GM18861 (cell line): ENCODE measurements around the gene ENOSF1.
"Not testable (repeated sequence)": the region's sequence is repeated elsewhere in the genome, so short reads cannot be mapped to it uniquely, and the experiment has no call there.

Experiments used
- ATAC-seq: cut with Tn5 transposase; IDR thresholded peaks from one replicate; pipeline ENCODE4 v1.9.1; 2021; ENCODE audit not compliant: unreplicated experiment

ENOSF1 gene

DNA sequence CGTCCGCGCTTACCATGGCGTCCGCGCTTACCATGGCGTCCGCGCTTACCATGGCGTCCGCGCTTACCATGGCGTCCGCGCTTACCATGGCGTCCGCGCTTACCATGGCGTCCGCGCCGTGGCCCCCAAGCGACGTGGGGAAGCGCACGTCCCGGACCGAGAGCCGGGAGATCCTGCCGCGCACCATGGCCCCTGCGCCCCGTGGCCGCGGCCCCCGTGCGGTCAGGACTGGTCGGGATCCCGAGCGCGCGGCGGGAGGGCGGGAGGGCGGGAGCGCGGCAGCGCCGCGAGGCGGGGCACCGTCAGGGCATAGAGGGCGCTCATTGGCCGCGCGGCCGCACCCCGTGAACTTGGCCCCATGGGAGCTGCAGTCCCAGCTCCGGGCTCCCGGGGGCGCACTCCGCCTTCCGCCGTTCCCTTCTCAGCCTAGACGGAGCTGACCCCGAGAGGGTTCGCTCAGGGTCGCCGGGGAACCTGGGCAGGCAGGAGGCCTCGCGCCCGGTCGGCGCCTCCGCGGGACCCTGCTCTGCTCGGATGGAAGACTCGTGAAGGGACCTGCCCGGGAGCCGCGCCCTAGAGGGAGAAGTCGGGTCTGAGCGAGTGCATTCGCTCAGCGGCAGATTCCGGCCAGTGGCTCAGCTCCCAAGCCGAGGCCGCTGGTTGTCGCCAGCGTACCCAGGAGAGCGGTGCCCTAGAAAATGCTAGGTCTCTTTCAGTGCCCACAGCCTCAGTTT is at the start of gene ENOSF1:
ENOSF1 (minus strand) TSS at position 230 of the 734 bp plus-strand sequence; CDS start at position 187, 43 bp downstream.
- peak; percentile 75 for ATAC-seq

GRCh38 chr18:759864-760263 is 47.4 kb upstream of the ENOSF1 start:
- ATAC-seq, result not testable (repeated sequence)

DNA sequence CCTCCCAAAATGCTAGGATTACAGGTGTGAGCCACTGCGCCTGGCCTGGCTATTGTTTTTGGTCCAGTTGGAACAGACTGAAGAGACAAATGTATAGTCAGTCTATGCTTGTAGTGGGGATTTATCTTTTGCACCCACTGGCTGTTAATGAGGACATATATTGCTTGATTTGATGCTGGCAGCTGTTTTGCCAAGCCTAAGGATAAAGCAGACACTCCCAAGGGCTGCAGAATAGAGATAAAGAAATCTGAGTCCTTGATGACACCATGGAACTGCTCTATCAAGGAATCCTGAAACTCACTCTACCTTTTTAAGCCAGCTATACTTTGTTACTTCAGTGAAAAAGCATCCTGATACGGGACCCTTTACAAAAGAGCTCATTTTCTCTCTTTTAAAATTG is 43.1 kb upstream of the ENOSF1 start:
- ATAC-seq, result no peak

DNA sequence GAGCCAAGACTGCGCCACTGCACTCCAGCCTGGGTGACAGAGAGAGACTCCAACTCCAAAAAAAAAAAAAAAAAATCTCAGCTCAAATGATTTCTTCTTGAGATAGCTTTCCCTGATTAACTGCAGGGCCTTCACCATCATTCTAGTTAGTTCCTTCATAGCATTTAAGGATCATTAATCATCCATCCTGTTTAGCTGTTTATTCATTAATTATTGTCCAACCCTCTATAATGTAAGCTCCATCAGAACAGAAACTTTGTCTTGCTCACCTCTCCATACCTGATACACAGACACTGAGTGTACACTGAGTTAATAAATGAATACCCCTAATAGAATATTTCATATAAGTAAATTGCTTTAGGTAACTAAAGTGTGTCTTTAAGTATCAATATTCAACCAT is 42.2 kb upstream of the ENOSF1 start:
- ATAC-seq, result no peak

- no peak for ATAC-seq
Measured at GRCh38 chr18:750456-750855, 38.0 kb upstream of the ENOSF1 start.

DNA sequence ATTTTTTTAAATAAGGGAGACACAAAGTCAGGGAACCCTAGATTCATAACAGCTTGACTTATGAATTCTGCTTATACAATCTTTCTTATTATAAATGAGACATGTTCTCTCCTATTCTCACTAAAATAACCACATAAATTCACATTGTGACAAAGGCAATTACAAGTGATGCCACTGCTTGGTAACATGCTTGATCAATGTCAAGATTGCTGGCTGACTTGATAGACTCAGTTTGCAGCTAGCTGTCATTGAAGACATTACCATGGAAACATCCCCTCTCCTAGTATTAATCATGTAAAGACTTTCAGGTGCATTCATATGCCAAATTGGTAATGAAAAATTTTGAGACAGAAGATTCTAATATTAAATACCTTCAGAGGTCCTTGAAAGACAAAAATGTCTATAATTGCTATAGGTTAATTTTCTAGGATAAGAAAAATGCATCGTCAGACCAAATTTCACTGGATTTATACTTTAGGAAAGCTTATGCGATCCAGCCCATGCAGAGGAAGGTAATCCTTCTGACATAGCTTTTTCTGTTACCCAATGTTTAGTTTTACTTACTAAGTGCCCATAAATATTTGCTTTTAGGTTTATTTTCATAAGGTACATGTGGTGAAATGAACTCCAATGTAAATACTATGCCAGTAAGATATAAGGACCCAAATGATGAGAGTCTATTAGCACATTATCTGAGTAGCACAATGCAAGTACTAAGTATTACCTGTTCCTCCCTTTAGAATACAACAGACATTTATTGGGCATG is 32.6 kb upstream of the ENOSF1 start:
- ATAC-seq, result no peak

GRCh38 chr18:741931-742512 is 29.6 kb upstream of the ENOSF1 start:
- peak; percentile 84 for ATAC-seq

GRCh38 chr18:732371-732770 is 19.9 kb upstream of the ENOSF1 start:
- no peak for ATAC-seq

GRCh38 chr18:731185-731584 is 18.8 kb upstream of the ENOSF1 start:
- no peak for ATAC-seq

DNA sequence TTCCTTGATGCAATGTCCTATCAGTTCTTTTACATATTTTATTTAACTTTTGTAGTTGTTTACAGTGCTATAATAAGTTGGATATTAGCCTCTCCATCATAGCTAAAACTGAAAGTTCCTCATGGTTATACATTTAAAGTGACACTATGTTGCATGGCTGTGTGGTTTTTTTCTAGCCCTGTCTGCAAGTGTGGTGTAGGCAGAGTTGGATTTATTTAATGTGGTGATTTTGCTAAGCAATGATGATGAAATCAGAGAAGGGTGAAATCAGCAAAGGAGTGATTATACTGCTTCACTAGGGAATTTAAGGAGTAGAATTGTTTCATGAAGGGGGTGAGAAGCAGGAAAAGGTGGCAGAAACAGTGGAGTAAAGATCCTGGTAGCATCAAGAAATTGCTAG is 18.3 kb upstream of the ENOSF1 start:
- ATAC-seq, result no peak

GRCh38 chr18:730120-730519 is 17.7 kb upstream of the ENOSF1 start:
- ATAC-seq, result not testable (repeated sequence)

DNA sequence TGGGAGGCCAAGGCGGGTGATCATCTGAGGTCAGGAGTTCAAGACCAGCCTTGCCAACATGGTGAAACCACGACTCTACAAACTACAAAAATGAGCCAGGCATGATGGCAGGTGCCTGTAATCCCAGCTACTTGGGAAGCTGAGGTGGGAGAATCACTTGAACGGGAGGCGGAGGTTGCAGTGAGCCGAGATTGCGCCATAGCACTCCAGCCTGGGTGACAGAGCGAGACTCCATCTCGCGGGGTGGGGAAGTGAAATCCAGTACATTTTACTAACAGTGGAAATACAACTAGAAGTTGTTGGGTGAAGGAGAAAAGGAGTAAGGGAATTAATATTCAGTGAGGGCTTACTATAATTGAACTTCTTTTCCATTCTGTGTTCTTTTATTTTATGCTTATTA is 13.2 kb upstream of the ENOSF1 start:
- no peak for ATAC-seq

- ATAC-seq, result no peak
Measured at GRCh38 chr18:723541-724080, 11.2 kb upstream of the ENOSF1 start.

- no peak for ATAC-seq
Measured at GRCh38 chr18:717003-717402, 4.6 kb upstream of the ENOSF1 start.

DNA sequence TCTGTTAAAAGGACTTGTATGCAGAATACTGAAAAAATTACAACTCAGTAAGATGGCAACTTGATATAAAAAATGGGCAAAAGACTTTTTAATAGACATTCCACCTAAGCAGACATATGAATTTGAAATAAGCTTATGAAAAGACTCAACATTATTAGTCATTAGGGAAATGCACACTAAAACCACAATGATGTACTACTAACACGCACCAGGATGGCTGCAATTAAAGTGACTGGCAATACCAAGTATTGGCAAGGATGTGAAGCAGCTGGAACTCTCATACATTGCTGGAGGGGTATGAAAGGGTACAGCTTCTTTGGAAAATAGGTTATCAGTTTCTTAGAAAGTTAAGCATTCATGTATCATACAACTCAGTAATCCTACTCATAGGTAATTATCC is 3.2 kb upstream of the ENOSF1 start:
- ATAC-seq, result no peak

- ATAC-seq, result no peak
Measured at GRCh38 chr18:713135-713490, 683 bp upstream of the ENOSF1 start.

DNA sequence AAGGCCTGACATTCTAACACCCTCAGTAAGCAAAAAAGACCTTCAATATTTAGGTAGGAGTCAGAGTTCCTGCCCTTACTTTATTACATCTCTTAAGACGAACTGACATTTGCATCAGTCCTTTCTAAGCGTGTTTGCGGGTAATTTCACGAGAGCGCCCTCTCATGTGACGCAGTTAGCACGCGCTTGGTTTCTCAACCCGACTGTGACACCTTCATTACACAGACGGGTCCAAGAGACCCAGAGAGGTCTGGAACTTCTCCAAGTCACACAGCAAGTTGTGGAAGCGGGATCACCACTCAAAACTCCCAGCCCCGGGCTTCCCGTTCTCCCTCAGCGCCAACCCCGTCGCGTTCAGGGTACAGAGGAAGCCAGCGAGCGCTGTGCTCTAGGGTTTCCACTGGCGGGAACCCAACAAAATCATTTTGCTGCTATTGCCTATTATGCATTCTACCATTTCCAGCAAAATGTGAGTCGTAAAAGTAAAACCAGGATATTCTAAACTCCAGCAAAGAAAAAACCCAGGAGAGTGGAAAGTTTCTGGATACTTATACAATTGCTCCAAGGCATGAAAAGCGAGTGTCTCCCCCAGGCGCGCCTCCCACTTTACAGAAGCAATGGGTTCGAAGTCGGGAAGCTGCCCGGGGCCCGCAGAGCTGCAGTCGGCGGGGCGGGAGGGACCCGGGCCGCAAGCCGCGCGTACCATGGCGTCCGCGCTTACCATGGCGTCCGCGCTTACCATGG is 601 bp downstream of the ENOSF1 start:
- ATAC-seq, result peak; percentile 60

DNA sequence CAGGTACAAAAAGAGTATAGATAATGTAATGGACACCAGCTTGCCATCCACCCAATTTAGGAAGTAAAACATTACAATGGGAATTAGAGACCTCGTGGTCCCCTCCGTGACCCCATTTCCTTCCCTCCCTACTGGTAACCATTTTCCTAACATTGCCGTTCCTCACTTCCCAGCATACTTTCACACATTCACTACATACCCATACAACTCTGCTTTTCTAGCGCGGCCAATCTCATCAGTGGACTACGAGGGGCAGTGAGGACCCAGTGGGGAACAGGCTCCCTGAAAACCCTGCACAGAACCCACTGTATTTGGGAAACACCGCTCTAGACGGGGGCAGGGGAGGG is 1.1 kb downstream of the ENOSF1 start:
- ATAC-seq, result no peak

DNA sequence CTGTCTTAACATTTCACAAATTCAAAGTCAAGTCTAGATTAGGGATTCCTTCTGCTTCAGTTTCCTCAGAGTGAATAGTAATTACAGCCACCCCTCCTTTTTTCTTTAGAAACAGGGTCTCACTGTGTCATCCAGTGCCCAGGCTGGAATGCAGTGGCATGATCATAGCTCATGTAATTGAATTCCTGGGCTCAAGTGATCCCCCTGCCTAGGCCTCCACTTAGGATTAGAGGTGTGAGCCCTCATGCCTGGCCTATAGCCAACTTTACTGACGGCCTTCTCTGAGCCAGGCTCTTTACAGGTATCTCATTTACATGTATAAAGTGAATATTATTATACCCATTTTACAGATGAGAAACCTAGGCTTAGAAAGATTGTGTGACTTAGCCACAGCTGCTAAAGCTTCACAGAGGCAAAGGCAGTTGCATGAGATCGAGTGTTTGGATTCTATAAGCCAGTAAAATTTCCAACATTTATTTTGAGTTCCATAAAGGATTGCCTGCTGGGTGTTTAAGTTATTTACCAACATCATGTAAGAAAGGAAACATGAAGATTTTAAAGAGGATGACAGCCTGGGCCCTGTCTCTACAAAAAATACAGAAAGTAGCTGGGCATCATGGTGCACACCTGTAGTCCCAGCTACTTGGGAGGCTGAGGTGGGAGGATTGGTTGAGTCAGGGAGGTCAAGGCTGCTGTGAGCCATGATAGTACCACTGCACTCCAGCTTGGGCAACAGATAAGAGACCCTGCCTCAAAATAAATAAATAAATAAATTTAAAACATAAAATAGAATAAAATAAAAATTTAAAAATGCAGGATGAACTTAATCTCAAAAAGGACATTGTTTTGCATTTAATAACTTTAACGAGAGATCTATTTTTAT is 1.8 kb downstream of the ENOSF1 start:
- ATAC-seq, result no peak

DNA sequence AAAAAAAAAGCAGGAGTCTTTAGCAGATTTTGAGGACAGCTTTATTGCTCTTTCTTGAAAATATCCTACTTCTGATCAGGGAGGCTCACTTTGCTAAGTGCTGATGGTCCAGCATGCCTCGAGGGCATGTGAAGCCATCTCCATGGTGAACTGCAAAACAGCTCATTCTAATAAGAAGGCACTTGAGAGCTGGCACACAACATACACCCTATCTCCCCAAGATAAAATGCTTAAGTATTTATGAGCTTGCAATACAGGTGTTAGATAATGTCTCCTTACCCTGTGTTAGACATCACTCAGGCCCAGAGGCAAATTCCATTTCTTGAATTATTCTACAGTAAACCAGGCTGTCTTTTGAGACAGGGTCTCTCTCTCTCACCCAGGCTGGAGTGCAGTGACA is 2.7 kb downstream of the ENOSF1 start:
- no peak for ATAC-seq
